Fibroblast of skin of right biceps (primary cell): ENCODE data around the gene CCT2.

ENCODE experiments used
- DNase-seq: peaks from one replicate; pipeline ENCODE4 v3.0.0-alpha.2; 2013

CCT2 gene

GRCh38 chr12:69645031-69645430, 59.8 kb downstream of the CCT2 start:
- DNase-seq, result no peak

- DNase-seq, result no peak
Measured at GRCh38 chr12:69647178-69647577, 61.9 kb downstream of the CCT2 start.

GRCh38 chr12:69648476-69648875, 63.2 kb downstream of the CCT2 start:
- DNase-seq, result peak; percentile 93

- DNase-seq, result no peak
Measured at GRCh38 chr12:69649529-69649928, 64.3 kb downstream of the CCT2 start.
